GM19452 (cell line): Measurements from ENCODE around the gene SQOR.

ENCODE experiments used
- ATAC-seq: cut with Tn5 transposase; IDR thresholded peaks from one replicate; pipeline ENCODE4 v1.9.1; 2021; ENCODE audit not compliant: unreplicated experiment

The SQOR gene

DNA sequence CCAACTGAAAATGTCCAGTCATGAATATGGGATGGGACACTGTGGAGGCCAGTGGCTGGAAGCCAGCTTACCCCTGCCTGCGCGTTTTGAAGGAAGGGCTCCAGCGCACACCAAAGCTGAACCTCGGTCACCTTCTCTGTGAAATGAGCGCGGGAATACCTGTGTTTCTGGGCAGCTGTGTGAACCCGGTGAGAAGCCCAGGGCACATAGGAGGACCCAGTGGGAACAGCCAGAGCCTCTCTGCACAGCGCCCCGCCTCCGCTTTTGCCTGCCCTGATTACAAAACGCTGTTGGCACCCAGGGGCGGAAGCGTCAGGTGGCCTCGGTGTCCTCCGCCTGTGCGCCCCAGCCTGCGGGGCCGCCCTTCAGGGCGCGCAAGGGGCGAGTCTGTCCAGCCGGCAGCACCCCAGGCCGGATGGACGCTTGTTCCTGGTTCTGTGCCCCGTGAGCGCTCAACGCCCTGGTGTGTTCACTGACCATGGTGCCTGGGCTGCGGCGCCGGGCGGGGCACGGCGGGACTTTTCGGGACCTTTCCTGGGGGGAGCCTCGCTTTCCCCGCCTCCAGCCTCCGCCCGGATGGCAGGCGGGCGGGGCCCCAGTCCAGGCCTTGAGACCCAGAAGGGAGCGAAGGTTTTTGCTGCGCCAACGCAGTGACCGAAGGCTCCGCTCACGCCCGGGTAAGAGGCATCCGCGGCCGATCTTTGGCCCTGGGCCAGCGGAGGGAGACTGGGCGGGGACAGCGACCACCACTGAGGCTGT is at the start of gene SQOR:
SQOR (plus strand) TSS at position 598 of the 759 bp plus-strand sequence. CDS start 23,895 bp downstream, outside the sequence.
- peak; percentile 72 for ATAC-seq

DNA sequence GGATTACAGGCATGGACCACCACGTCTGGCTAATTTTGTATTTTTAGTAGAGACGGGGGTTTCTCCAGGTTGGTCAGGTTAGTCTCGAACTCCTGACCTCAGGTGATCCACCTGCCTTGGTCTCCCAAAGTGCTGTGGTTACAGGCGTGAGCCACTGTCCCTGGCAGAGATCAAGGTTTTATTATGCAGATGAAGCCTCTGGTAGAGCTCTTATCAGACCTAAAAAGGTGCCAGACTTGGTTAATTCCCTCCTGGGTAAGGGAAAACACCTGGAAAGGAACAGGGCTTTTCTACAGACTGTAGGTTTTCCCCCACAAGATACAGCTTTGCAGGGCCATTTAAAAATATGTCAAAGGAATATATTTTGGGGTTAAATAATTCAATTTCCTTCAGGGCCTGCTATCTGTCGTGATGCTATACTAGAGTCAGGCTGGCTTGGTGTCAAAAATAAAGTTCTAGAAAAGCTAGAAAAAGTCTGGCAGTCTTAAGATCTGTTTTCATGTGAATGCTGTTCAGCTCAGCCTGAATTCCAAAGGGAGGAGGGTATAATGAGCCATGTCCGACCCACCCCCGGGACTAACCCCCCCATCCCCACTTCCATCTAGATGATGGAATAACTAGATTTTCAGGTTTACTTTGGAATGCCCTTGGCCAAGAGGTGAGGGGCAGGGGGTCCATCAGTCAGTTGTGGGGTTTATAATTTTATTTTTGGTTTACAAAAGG is 49.6 kb upstream of the SQOR start:
- ATAC-seq, result no peak

DNA sequence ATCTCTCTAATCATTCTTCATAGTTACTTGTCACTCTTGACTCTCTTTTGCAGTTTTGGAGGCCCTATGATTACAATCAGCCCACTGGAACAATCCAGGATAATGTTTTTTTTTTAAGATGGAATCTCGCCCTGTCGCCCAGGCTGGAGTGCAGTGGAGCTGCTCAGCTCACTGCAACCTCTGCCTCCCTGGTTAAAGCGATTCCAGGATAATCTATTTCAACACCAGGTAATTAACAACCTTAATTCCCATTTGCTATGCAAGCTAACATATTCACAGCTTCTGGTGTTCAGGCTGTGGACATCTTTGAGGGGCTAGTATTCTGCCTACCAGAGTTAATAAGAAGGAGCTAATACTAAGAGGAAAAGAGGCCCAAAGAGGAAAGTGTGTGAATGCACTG is 48.7 kb upstream of the SQOR start:
- ATAC-seq, result no peak

DNA sequence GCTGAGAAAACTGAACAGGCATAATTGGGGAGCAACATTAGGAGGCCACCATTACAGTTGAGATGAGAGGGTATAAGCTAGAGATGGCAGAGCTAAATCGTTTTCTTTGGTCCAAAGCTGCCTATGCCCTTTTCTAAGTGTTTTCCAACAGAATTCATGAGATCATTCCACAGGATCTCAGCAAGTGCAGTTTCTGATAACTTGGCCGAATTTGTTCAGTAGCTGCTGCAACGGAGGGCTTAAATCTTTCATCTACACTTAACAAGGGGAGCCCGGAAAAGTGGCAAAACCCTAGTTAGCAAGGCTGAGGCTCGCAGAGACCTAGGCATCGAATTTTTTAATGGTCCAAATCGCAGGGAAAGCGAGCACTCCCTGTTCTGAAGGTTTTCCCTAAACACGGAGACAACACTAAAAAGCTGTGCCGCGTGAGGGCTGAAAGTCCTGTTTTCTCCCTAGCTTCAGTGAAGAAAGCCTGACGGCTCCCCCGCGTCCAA is 48.2 kb upstream of the SQOR start:
- ATAC-seq, result peak; percentile 11

DNA sequence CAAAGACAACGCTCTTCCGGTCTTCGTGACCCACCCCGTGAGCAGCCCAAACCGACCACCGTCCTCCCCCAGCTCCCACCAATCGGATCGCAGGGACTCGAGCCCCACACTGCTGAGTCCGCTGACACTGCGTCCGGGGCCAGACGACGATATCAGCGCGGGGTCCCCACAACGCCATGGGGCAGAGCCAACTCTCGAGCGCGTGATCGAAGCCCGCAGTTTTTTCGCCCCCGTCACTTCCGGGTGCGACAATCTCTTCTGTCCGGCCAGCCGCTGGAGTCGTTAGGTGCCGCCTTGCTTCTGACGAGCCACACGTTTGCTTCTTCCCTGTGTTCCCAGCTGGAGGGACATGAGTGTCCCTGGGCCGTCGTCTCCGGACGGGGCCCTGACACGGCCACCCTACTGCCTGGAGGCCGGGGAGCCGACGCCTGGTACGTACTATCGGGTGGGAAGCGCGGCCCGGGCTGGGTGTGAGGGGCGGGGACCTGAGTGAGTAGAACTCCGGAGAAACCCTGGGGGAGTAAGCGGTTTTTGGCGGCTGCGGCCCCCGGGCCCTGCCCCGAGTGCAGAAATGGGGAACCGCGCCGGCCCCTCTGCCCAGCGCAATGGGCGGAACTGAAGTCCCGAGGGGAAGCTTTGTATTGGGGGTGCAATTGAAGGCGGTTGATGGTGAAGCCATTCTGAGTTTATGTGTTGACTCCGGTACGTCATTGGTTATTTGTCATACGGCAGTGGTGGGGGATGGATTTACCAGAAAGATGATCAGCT is 47.5 kb upstream of the SQOR start, which contains the start of gene BLOC1S6:
BLOC1S6 (plus strand) TSS at position 285 of the 768 bp plus-strand sequence; CDS start at position 350, 65 bp downstream.
- ATAC-seq, result peak; percentile 72

DNA sequence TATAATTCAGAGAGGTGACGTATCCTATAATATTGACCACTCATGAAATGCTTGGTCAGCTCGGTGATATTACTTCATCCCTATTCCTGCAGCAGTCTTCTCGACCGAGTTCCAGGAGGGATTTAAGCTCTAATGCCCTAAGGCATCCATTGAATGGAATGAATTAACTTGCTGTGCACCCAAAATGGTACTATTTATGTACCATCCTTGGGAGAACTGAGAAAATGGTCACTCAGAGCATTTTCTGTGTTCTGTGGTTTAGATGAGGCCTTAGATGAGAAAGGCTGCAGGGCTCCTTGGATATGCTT is 47.0 kb upstream of the SQOR start:
- ATAC-seq, result no peak

DNA sequence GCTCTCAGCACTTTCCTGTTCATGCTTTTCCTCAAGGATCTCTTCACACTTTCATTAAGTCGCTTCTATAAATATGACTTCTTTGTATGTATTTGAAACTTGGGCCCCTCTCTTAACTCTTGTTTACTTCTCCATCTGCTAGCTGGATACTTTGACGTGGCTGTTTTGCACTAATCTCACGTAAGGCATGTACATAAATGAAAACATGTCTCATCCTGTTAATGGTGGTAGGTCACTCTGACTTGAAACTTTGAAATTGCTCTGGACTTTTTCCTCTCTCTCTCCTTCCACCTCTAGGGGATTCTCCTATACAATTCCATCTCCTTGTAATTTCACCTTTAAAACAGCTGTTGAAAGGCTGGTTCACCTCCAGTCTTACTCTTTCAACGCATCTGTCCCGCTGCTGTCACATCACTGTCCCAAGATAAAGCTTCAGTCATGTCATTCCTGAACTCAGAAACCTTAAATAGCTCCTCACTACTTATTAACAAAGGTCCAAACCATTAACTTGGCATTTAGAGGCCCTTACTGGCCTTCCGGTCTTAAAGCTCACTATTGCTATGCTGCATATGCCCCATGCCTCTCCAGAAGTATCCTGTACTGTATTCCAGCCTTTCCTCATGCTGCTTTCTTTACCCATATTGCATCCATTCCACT is 46.5 kb upstream of the SQOR start:
- ATAC-seq, result no peak

DNA sequence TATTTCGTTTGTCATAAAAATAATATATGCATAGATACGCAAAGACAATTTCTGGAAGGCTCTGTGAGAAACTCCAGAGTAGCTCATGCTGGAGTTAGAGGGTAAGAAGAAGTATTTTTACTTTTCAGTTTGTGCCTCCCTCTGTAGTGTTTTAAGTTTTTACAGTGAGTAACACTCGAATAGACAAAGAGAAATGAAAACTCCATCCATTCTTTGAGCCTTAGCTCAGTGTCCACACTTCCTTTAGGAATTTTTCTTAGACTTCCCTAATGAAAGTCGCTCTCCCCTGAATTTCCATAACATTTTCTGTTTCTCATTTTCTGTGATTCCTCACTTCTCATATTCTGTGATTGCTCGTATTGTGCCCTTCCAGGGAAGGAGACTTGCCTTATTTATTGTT is 45.6 kb upstream of the SQOR start:
- no peak for ATAC-seq

DNA sequence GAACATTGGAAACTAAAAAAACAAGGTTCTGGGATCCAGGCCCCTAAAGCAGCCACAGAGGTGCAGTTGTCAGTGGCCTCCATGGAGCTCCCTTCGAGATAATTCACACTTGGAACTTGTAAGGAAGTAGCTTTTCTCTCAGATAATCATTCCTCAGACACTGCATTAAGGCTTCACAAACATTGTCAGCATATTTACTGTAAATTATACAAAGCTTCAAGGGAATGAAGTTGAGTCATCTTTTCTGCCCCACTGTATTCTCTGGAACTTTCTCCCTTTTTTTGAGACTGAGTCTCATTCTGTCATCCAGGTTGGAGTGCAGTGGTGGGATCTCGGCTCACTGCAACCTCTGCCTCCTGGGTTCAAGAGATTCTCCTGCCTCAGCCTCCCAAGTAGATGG is 40.5 kb upstream of the SQOR start:
- no peak for ATAC-seq

DNA sequence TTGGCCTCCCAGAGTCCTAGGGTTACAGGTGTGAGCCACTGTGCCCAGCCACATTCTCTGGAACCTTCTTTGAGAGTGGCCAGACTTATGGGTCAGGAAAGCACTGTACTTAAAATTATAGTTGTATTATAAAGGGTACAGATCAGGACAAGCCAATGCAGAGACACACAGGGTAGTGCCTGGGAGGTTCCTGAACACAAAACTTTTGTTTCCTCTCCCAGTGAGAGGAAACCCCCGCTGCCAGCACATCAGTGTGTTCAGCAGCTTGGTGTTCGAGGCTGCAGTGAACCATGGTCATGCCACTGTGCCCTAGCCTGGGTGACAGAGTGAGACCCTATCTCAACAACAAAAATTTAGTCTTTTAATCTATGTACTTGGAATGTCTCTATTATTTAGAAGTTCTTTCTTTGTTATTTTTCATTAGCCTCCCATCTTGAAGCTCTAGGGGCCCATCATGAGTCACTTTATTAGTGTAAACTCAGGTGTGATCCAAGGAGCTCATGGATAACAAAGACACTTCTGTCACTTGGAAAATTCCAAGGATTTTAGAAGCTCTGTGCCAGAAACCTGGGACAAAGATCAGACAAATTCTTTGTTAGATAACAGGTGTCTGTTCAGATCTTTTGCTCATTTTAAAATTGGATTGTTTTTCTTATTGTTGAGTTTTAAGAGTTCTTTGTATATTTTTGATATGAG is 39.8 kb upstream of the SQOR start:
- ATAC-seq, result no peak

DNA sequence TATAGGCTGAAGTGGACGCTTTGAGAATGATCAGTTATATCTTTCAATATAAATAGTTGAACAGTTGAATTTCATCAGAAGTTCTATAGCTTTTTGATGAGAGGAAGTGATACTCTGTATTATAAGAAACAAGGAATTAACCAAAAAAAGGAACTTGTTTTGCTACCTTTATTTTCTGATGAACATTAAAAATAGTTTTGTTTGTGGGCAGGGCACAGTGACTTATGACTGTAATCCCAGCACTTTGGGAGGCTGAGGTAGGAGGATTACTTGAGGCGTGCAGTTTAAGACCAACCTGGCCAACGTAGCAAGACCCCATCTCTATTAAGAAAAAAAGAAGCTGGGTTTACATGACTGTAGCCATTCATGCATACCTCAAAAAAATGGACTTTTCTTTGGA is 30.9 kb upstream of the SQOR start:
- ATAC-seq, result no peak

DNA sequence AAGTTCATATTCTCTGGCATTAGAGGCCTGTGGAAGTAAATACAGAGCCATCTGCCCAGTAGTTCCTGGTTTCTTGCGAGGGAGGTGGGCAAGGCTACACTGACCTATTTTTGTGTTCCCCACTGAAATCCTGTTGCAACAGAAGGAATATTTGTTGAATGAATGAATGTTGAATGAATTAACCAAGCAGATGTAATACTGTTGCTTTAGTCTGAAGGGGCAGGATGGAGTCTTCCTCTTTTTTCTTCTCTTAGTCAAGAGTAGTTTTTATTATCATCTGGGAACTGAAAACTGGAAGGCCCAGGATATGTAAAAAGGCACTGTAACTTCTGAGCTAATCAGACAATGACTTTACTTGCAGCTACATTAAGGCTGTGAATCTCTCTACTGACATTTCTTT is 30.5 kb upstream of the SQOR start:
- ATAC-seq, result no peak

DNA sequence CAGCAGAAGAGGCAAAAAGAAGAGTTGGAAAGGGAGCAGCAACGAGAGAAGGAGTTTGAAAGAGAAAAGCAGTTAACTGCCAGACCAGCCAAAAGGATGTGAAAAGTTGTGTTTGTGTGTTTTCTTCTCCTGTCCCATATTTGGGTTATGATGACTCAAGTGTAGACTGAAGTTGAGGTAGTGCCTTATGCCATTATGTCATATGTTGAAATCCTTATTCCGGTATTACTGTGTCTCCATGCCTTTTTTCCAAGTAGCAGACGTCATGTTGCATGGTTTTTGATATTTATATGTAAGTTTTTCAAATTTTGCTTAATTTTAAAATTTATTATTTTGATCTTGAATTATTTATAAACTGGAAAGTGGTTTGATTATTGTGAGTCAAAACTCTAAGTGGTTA is 28.4 kb upstream of the SQOR start:
- ATAC-seq, result no peak

DNA sequence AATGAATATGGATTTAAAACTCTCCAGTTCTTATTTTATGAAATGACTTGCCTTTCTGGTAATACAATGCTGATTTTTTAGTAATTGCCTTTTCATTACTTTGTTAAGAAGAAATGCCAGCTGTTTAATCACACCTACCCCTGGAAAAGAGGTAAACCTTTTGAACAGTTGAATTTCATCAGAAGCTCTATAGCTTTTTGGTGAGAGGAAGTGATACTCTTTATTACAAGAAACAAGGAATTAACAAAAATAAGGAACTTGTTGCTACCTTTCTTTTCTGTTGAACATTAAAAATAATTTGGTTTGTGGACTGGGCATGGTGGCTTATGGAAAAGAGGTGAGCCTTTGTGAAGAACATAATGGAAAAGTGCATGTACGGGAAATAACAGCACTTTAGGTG is 28.0 kb upstream of the SQOR start:
- no peak for ATAC-seq

DNA sequence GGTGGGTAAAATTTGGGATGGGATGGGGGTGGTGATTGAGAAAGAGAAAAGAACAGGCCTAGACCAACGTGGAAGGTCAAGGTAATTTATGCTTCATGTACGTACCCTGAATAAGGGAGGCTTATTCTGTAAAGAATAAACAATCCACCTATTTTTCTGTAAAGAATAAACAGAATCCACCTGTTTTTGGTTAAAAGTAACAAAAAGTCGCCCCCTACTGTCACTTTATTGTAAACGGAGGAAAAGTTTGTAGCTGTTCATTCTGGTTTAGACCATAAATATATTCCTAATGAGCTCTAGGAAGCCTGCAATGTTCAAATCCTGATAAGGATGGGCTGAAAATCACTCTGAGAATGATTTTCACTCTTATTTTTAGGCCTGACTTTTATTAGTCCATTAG is 23.5 kb upstream of the SQOR start:
- no peak for ATAC-seq

DNA sequence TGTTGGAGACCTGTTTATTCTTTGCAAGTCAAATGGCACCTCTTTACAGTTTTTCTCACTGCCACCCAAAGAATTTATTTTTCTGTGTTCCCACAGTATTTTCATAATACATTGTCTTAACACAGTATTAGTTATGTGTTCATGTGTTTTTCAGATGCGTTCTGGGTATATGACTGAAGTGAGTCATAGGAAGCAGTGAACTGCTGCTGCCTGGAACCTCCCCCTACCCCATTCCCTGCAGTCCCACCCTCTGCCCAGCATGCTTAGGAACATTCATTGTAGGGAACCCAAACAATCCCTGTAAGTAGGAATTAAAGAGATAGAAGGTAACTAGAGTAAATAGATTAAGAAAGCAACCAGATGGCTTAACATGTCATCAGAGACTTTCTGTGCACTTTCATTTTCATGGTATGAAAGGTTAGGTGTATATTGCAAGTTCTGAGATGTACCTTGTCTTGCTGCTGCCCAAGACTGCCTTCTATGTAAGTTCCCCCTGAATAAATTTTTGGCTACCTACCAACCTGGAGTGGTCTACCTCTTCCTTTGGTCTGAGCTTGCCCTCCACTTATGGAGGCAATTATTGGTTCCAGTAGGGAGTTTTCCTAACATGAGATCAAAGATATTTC is 21.9 kb upstream of the SQOR start:
- ATAC-seq, result no peak

DNA sequence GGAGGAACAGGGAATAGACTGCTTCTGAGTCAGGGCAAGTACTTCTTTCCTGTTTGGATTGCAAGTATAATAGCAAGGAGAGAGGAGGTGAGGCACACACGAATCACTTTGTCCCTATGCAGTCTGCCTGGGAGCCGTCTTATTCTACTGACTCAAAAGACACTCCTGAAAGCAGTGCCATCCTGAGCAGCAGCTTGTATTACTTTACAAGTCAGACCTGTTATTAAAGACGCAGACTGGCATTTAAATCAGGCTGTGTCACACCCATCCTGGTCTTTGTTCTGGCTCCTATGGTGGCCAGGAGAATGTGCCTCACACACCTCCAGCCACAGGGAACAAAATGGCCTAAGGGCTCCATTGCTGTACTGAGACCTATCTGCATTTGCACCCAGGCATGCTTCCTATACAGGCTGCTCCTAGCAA is 17.9 kb upstream of the SQOR start:
- no peak for ATAC-seq

DNA sequence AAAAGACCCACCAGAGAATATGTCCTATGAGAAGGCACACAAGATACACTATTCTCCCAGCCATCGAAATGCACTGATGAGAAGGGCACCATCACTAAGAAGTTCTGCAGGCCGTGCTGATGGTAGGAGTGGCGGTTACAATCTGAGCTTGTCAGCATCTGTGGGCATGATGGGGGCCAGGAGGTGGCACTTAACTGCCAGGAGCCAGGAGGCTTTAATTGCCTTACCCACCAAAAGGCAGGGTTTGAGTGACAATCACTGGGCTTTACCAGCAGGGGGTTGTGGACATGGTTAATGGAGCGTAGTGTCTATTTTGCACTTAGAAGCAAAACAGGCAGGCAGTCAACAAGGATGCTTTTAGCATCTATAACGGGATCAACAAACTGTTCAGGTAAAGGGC is 16.0 kb upstream of the SQOR start:
- no peak for ATAC-seq

DNA sequence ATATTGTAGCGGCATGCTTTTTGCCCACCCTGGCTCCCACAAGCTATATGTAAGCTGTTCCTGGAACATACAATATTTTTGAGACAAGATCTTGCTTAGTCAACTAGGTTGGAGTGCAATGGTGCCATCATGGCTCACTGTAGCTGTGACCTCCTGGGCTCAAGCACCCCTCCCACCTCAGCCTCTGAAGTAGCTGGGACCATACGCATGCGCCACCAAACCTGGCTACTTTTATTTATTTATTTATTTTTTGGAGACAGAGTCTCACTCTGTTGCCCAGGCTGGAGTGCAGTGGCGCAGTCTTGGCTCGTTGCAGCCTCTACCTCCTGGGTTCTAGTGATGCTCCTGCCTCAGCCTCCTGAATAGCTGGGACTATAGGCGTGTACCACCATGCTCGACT is 6.7 kb upstream of the SQOR start:
- no peak for ATAC-seq
